ENCODE measurements around the gene BROX. TPM values are rescaled to one million over a fixed set of nuclear protein-coding genes. Genes with fewer than 3 reads are reported as not detected.

BROX gene
- total and polyA plus RNA-seq, 4 donors: 35.2 to 84.2 (median 51.4) TPM

DNA sequence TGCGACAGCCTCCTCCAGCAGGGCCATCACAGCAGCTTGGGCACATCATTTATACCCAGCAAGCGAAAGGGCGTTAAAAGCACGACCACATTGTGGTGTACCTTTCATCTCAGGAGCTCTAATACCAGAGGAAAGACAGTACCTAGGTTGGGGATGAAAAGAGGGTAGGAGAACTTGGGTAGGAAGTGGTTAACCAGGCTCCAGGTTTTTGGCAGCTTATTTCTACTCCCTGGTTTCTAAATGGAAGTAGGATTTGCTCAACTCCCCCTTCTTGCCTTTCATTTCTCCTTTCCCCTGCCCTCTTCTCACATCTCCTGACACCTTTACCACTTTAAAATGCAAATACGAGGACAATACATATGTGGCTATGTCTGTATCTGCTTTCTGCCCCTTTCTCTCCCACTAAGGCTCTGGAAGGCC is 54.8 kb downstream of the BROX start:
- H3K4me3 ChIP-seq (ENCODE audit: low read depth, low read length): no peak overlapping the region

GRCh38 chr1:222768592-222768991 is 56.2 kb downstream of the BROX start:
- Histone ChIP-seq H3K9me3 (ENCODE audit: control insufficient read depth, insufficient read depth, low read length) (no peaks in the 10 kb centered on the region), H3K4me3 (ENCODE audit: low read depth, low read length) (no peak overlapping the region), H3K27me3 (ENCODE audit: control insufficient read depth, insufficient read depth, low read length) (no peaks in the 10 kb centered on the region), H3K36me3 (ENCODE audit: control insufficient read depth, insufficient read depth, low read length) (no peaks in the 10 kb centered on the region), H3K4me1 (ENCODE audit: control insufficient read depth, insufficient read depth, low read length) (no peaks in the 10 kb centered on the region), H3K27ac (ENCODE audit: low read depth, low read length) (no peak overlapping the region)
- no peak for DNase-seq (ENCODE audit: low read depth in 4 of 6, low spot score in 6 of 6)

More for the DNA sequence above, 54.8 kb downstream of the BROX start:
- H3K27me3 ChIP-seq (ENCODE audit: control insufficient read depth, insufficient read depth, low read length): no peaks in the 10 kb centered on the region
- no peaks in the 10 kb centered on the region for H3K9me3 ChIP-seq (ENCODE audit: control insufficient read depth, insufficient read depth, low read length)
- H3K36me3 ChIP-seq (ENCODE audit: control insufficient read depth, insufficient read depth, low read length): no peaks in the 10 kb centered on the region
- 71% methylated on average over 4 of the region's 5 CpGs for WGBS (ENCODE audit: insufficient coverage)
- no peak for DNase-seq (ENCODE audit: low read depth in 4 of 6, low spot score in 6 of 6)
- H3K27ac ChIP-seq (ENCODE audit: low read depth, low read length): no peak overlapping the region
- H3K4me1 ChIP-seq (ENCODE audit: control insufficient read depth, insufficient read depth, low read length): no peaks in the 10 kb centered on the region

DNA sequence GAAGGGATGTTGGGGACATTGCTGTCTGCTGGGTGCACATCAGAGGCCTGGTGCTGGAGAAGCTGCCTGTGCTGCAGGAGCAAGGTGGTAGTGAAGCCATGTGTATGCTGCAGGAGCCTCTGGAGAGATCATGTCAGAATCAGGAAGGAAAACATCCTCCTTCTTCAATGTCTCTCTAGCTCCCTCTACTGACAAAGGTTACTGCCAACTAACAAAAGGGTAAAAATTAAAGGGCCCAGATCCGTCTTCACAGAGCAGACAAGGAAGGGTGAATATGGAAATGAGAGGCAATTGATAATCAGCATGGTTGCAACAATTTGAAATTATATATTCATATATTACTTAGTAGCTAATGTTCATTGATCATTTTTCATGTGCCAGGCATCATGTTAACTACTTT is 56.8 kb downstream of the BROX start:
- Histone ChIP-seq H3K9me3 (ENCODE audit: control insufficient read depth, insufficient read depth, low read length) (no peaks in the 10 kb centered on the region), H3K4me3 (ENCODE audit: low read depth, low read length) (no peak overlapping the region), H3K36me3 (ENCODE audit: control insufficient read depth, insufficient read depth, low read length) (no peaks in the 10 kb centered on the region), H3K4me1 (ENCODE audit: control insufficient read depth, insufficient read depth, low read length) (no peaks in the 10 kb centered on the region), H3K27me3 (ENCODE audit: control insufficient read depth, insufficient read depth, low read length) (no peaks in the 10 kb centered on the region), H3K27ac (ENCODE audit: low read depth, low read length) (no peak overlapping the region)
- WGBS (ENCODE audit: insufficient coverage): no CpG with 5 or more reads among the region's 1 CpG
- no peak for DNase-seq (ENCODE audit: low read depth in 4 of 6, low spot score in 6 of 6)

DNA sequence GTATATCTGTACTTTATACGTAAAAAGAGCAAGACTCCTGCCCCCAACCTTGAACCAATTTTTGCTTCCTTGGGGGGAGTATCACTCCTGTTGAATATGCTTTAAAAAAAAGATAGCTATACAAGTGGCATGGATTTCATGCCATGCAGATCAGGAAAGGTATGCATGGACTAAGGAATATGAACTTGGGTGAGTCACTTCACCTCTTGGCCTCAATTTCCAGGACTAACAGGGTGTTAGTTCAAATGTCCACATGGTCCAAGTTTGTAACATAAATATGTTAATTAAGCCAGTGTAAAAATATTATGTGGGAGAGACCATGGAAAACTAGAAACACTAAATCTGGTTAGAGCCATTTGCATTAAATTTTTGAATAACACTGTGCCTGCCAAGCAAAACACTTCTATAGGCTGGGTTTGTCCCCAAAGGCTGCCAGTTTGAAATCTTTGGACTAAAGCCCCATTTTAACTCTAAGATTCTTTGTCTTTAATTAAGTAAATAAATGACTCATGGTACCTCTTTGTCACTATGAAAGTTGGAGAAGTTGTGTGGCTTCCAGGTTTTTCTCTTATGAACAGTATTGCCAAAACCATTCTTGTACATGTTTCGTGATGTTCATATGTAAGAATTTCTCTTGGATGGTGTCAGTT is 57.7 kb downstream of the BROX start:
- no peaks in the 10 kb centered on the region for H3K9me3 ChIP-seq (ENCODE audit: control insufficient read depth, insufficient read depth, low read length)
- no CpG with 5 or more reads among the region's 2 CpGs for WGBS (ENCODE audit: insufficient coverage)
- H3K27ac ChIP-seq (ENCODE audit: low read depth, low read length): no peak overlapping the region
- no peak overlapping the region for H3K4me3 ChIP-seq (ENCODE audit: low read depth, low read length)
- H3K4me1 ChIP-seq (ENCODE audit: control insufficient read depth, insufficient read depth, low read length): no peaks in the 10 kb centered on the region
- no peak for DNase-seq (ENCODE audit: low read depth in 4 of 6, low spot score in 6 of 6)
- H3K36me3 ChIP-seq (ENCODE audit: control insufficient read depth, insufficient read depth, low read length): no peaks in the 10 kb centered on the region
- no peaks in the 10 kb centered on the region for H3K27me3 ChIP-seq (ENCODE audit: control insufficient read depth, insufficient read depth, low read length)

- no CpG with 5 or more reads among the region's 4 CpGs for WGBS (ENCODE audit: insufficient coverage)
- H3K27ac ChIP-seq (ENCODE audit: low read depth, low read length): no peak overlapping the region
- peak in 2 of 6 donors; percentile 65 to 72 for DNase-seq (ENCODE audit: low read depth in 4 of 6, low spot score in 6 of 6)
- H3K27me3 ChIP-seq (ENCODE audit: control insufficient read depth, insufficient read depth, low read length): no peaks in the 10 kb centered on the region
- H3K9me3 ChIP-seq (ENCODE audit: control insufficient read depth, insufficient read depth, low read length): no peaks in the 10 kb centered on the region
- H3K36me3 ChIP-seq (ENCODE audit: control insufficient read depth, insufficient read depth, low read length): no peaks in the 10 kb centered on the region
- H3K4me3 ChIP-seq (ENCODE audit: low read depth, low read length): no peak overlapping the region
- H3K4me1 ChIP-seq (ENCODE audit: control insufficient read depth, insufficient read depth, low read length): no peaks in the 10 kb centered on the region
These were observed 60.6 kb downstream of the BROX start for GRCh38 chr1:222772996-222773379.

DNA sequence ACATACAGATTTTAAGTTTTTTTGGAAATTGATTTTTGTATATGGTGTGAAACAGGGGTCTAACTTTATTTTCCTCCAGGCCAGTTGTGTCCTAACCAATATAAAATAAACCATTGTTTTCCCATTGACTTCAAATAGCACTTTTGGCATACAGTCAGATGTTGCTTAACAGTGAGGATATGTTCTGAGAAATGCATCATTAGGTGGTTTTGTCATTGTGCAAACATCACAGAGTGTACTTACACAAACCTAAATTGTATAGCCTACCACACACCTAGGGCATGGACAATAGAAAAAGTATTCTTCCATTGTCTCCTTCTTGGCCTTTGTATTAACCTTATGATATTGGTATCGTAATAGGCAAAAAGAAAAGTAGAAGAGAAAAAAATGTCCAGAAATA is 65.1 kb downstream of the BROX start:
- Histone ChIP-seq H3K27ac (ENCODE audit: low read depth, low read length) (no peak overlapping the region), H3K36me3 (ENCODE audit: control insufficient read depth, insufficient read depth, low read length) (no peaks in the 10 kb centered on the region), H3K27me3 (ENCODE audit: control insufficient read depth, insufficient read depth, low read length) (no peaks in the 10 kb centered on the region), H3K4me1 (ENCODE audit: control insufficient read depth, insufficient read depth, low read length) (no peaks in the 10 kb centered on the region), H3K4me3 (ENCODE audit: low read depth, low read length) (no peak overlapping the region), H3K9me3 (ENCODE audit: control insufficient read depth, insufficient read depth, low read length) (peaks cover 2% of the 10 kb centered on the region)
- no CpG with 5 or more reads among the region's 1 CpG for WGBS (ENCODE audit: insufficient coverage)
- no peak for DNase-seq (ENCODE audit: low read depth in 4 of 6, low spot score in 6 of 6)

DNA sequence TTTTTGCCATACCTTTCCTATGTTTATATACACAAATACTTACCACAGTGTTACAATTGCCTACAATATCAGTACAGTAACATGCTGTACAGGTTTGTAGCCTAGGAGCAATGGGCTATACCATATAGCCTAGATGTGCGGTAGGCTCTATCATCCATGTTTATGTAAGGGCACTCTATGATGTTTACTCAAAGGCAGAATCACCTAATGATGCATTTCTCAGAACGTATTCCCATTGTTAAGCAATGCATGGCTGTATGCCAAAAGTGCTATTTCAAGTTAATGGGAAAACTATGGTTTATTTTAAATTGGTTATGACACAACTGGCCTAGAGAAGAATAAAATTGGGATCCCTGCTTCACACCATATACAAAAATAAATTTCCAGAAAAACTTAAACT is 65.6 kb downstream of the BROX start:
- 100% methylated on average over 1 of the region's 2 CpGs for WGBS (ENCODE audit: insufficient coverage)
- no peak for DNase-seq (ENCODE audit: low read depth in 4 of 6, low spot score in 6 of 6)
- H3K4me3 ChIP-seq (ENCODE audit: low read depth, low read length): no peak overlapping the region
- no peaks in the 10 kb centered on the region for H3K4me1 ChIP-seq (ENCODE audit: control insufficient read depth, insufficient read depth, low read length)
- H3K9me3 ChIP-seq (ENCODE audit: control insufficient read depth, insufficient read depth, low read length): peaks cover 2% of the 10 kb centered on the region
- H3K27me3 ChIP-seq (ENCODE audit: control insufficient read depth, insufficient read depth, low read length): no peaks in the 10 kb centered on the region
- H3K27ac ChIP-seq (ENCODE audit: low read depth, low read length): no peak overlapping the region
- H3K36me3 ChIP-seq (ENCODE audit: control insufficient read depth, insufficient read depth, low read length): no peaks in the 10 kb centered on the region

DNA sequence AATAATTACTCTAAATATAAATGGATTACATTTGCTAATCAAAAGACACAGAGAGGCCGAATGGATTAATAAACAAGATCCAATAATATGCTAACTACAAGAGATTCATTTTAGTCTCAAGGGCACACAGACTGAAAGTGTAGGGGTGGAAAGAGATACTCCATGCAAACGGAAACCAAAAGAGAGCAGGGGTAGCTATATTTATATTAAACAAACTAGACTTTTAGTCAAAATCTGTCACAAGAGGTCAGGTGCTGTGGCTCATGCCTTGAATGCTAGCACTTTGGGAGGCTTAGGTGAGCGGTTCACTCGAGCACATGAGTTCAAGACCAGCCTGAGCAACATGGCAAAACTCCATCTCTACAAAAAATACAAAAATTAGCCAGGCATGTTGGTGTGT is 68.9 kb downstream of the BROX start:
- no peaks in the 10 kb centered on the region for H3K36me3 ChIP-seq (ENCODE audit: control insufficient read depth, insufficient read depth, low read length)
- DNase-seq (ENCODE audit: low read depth in 4 of 6, low spot score in 6 of 6): no peak
- H3K4me1 ChIP-seq (ENCODE audit: control insufficient read depth, insufficient read depth, low read length): no peaks in the 10 kb centered on the region
- no peak overlapping the region for H3K27ac ChIP-seq (ENCODE audit: low read depth, low read length)
- H3K9me3 ChIP-seq (ENCODE audit: control insufficient read depth, insufficient read depth, low read length): peaks cover 2% of the 10 kb centered on the region
- WGBS (ENCODE audit: insufficient coverage): no CpG with 5 or more reads among the region's 4 CpGs
- no peaks in the 10 kb centered on the region for H3K27me3 ChIP-seq (ENCODE audit: control insufficient read depth, insufficient read depth, low read length)
- no peak overlapping the region for H3K4me3 ChIP-seq (ENCODE audit: low read depth, low read length)

GRCh38 chr1:222783051-222783450 is 70.7 kb downstream of the BROX start:
- H3K4me3 ChIP-seq (ENCODE audit: low read depth, low read length): no peak overlapping the region
- no peaks in the 10 kb centered on the region for H3K36me3 ChIP-seq (ENCODE audit: control insufficient read depth, insufficient read depth, low read length)
- H3K4me1 ChIP-seq (ENCODE audit: control insufficient read depth, insufficient read depth, low read length): peaks cover 6% of the 10 kb centered on the region
- DNase-seq (ENCODE audit: low read depth in 4 of 6, low spot score in 6 of 6): no peak
- H3K9me3 ChIP-seq (ENCODE audit: control insufficient read depth, insufficient read depth, low read length): peaks cover 2% of the 10 kb centered on the region
- no peak overlapping the region for H3K27ac ChIP-seq (ENCODE audit: low read depth, low read length)
- H3K27me3 ChIP-seq (ENCODE audit: control insufficient read depth, insufficient read depth, low read length): no peaks in the 10 kb centered on the region

- Histone ChIP-seq H3K27me3 (ENCODE audit: control insufficient read depth, insufficient read depth, low read length) (no peaks in the 10 kb centered on the region), H3K9me3 (ENCODE audit: control insufficient read depth, insufficient read depth, low read length) (peaks cover 2% of the 10 kb centered on the region), H3K27ac (ENCODE audit: low read depth, low read length) (no peak overlapping the region), H3K4me1 (ENCODE audit: control insufficient read depth, insufficient read depth, low read length) (peaks cover 6% of the 10 kb centered on the region), H3K4me3 (ENCODE audit: low read depth, low read length) (no peak overlapping the region), H3K36me3 (ENCODE audit: control insufficient read depth, insufficient read depth, low read length) (no peaks in the 10 kb centered on the region)
- WGBS (ENCODE audit: insufficient coverage): no CpG with 5 or more reads among the region's 3 CpGs
- peak in 1 of 6 donors; percentile 26 for DNase-seq (ENCODE audit: low read depth in 4 of 6, low spot score in 6 of 6)
These were observed 72.0 kb downstream of the BROX start for GRCh38 chr1:222784371-222784770.
